Left lung (tissue), 10 donors: Measurements from ENCODE around the gene RHOBTB1. TPM values are rescaled to one million over a fixed set of nuclear protein-coding genes. Genes with fewer than 3 reads are reported as not detected.

Experiments
- ATAC-seq: fragments of 200-7000 bp; cut with Tn5 transposase; one replicate; pipeline ENCODE4 v1.9.1; 2020; ENCODE audit warnings: moderate library complexity
- DNase-seq, 4 donors: peaks; one replicate each; pipeline ENCODE4 v3.0.0-alpha.2; 2013 to 2020
- H3K27ac ChIP-seq, 2 donors: fragments of 200-600 bp; sonication (generic) in 1 of 2; one replicate each; pipeline versions ENCODE4 v1.5.0 to v1.8.0; 2020 to 2021
- H3K27me3 ChIP-seq, 2 donors: fragments of 200-600 bp; sonication (generic) in 1 of 2; one replicate each; pipeline versions ENCODE4 v1.5.0 to v1.8.0; 2020 to 2021
- H3K36me3 ChIP-seq, 2 donors: fragments of 200-600 bp; sonication (generic) in 1 of 2; one replicate each; pipeline versions ENCODE4 v1.5.0 to v1.8.0; 2020 to 2021
- H3K4me1 ChIP-seq, 2 donors: fragments of 200-600 bp; one replicate each; pipeline ENCODE4 v1.8.0; 2021
- H3K4me3 ChIP-seq, 2 donors: fragments of 200-600 bp; sonication (generic) in 1 of 2; one replicate each; pipeline versions ENCODE4 v1.5.0 to v1.8.0; 2020 to 2021; ENCODE audit warnings: mild to moderate bottlenecking in 1 of 2
- H3K9me3 ChIP-seq, 2 donors: fragments of 200-600 bp; sonication (generic) in 1 of 2; one replicate each; pipeline versions ENCODE4 v1.5.0 to v1.8.0; 2020 to 2021
- CTCF ChIP-seq, 2 donors: fragments of 200-600 bp; sonication (generic) in 1 of 2; IDR thresholded peaks; one replicate each; pipeline versions ENCODE4 v1.5.0 to v1.8.0; 2021; ENCODE audit warnings: antibody characterized with exemption in 2 of 2
- intact Hi-C, 2 donors: fragments of 100-400 bp; cut with DNase I; formaldehyde crosslinking; loops; one replicate each; pipeline versions ENCODE4 v1.11.2 to v1.14.2; 2022
- polyA plus RNA-seq, 6 donors: library from polyadenylated mRNA; unstranded; fragments of 120-200 nt; gene quantifications; one replicate each; pipeline ENCODE4 v1.2.1, GENCODE V29; 2013; ENCODE audit not compliant: insufficient read length in 6 of 6
- total RNA-seq, 2 donors: library from RNA; stranded (reverse); fragmentation: NEBNext Ultra II Directional; extraction: Animal tissue kit (Norgen Biotek cat#: 25700); gene quantifications; one replicate each; pipeline ENCODE4 v1.2.1, GENCODE V29; 2021
- donor health status: DM: no; HTN: yes; CAD: no.
- donor health status: DM: no; HTN: no; CAD: no.

Gene RHOBTB1
- total and polyA plus RNA-seq, 8 donors = 13.1 to 55.9 (median 52.5) TPM

GRCh38 chr10:60942134-60942787 lies 1.7 kb downstream of the RHOBTB1 start:
- intact Hi-C loops = no loop called here

GRCh38 chr10:60940446-60940845 lies 3.5 kb downstream of the RHOBTB1 start:
- peaks cover 0 to 23% of the 10 kb centered on the region in 2 donors for H3K27me3 ChIP-seq
- no peak overlapping the region for H3K4me3 ChIP-seq
- no peak for DNase-seq
- no peaks in the 10 kb centered on the region for H3K36me3 ChIP-seq
- peaks cover 10 to 17% of the 10 kb centered on the region in 2 donors for H3K4me1 ChIP-seq
- H3K27ac ChIP-seq = no peak overlapping the region
- ATAC-seq = no peak
- intact Hi-C loops = no loop called here
- TF ChIP-seq CTCF (IDR thresholded peaks at IDR 0.05) = no peak
- H3K9me3 ChIP-seq = no peaks in the 10 kb centered on the region

More at GRCh38 chr10:60942134-60942787, 1.7 kb downstream of the RHOBTB1 start:
- no peaks in the 10 kb centered on the region for H3K36me3 ChIP-seq
- ATAC-seq = no peak
- peaks cover 10 to 17% of the 10 kb centered on the region in 2 donors for H3K4me1 ChIP-seq
- H3K27ac ChIP-seq = peak overlapping the region; percentile 92 to 98
- H3K4me3 ChIP-seq = peak overlapping the region; percentile 65 to 87
- no peak for DNase-seq
- no peak for TF ChIP-seq CTCF (IDR thresholded peaks at IDR 0.05)
- peaks cover 0 to 23% of the 10 kb centered on the region in 2 donors for H3K27me3 ChIP-seq
- H3K9me3 ChIP-seq = no peaks in the 10 kb centered on the region

GRCh38 chr10:60937784-60938654 lies 6.0 kb downstream of the RHOBTB1 start:
- intact Hi-C loops = no loop called here
- peak overlapping the region; percentile 18 to 30 for H3K27ac ChIP-seq
- H3K4me3 ChIP-seq = no peak overlapping the region
- no peaks in the 10 kb centered on the region for H3K9me3 ChIP-seq
- no peaks in the 10 kb centered on the region for H3K27me3 ChIP-seq
- H3K36me3 ChIP-seq = no peaks in the 10 kb centered on the region
- no peak for TF ChIP-seq CTCF (IDR thresholded peaks at IDR 0.05)
- DNase-seq = peak in 1 of 4 donors; percentile 25
- peak; percentile 83 for ATAC-seq
- peaks cover 5 to 10% of the 10 kb centered on the region in 2 donors for H3K4me1 ChIP-seq

GRCh38 chr10:60937022-60937421 lies 7.0 kb downstream of the RHOBTB1 start:
- intact Hi-C loops = no loop called here
- no peaks in the 10 kb centered on the region for H3K36me3 ChIP-seq
- H3K9me3 ChIP-seq = no peaks in the 10 kb centered on the region
- no peak for TF ChIP-seq CTCF (IDR thresholded peaks at IDR 0.05)
- H3K4me3 ChIP-seq = no peak overlapping the region
- ATAC-seq (no peak), DNase-seq (no peak)
- H3K4me1 ChIP-seq = no peaks in the 10 kb centered on the region
- H3K27me3 ChIP-seq = no peaks in the 10 kb centered on the region
- H3K27ac ChIP-seq = no peak overlapping the region
